Liver (tissue), 3 donors: Measurements from ENCODE around the gene AFAP1L2.

Source experiments
- CTCF ChIP-seq: fragments of 150-350 bp; IDR thresholded peaks from 2 replicates; pipeline ENCODE4 v1.5.1; 2017; ENCODE audit warnings: improper control_type of control experiment, low read depth, low read length; ENCODE audit not compliant: missing input control
- EGR1 ChIP-seq, 2 donors: IDR thresholded peaks; 2 replicates each; pipeline ENCODE4 v1.6.1; 2016 to 2018; ENCODE audit warnings: antibody characterized with exemption in 2 of 2, low read depth in 2 of 2
- FOXA2 ChIP-seq: IDR thresholded peaks from 2 replicates; pipeline ENCODE4 v1.6.1; 2016; ENCODE audit warnings: antibody characterized with exemption
- GABPA ChIP-seq, 2 donors: IDR thresholded peaks in 1 of 2; conservative IDR thresholded peaks in 1 of 2; 2 replicates each; pipeline ENCODE4 v1.6.1; 2016; ENCODE audit warnings: antibody characterized with exemption in 2 of 2, mild to moderate bottlenecking in 1 of 2, moderate library complexity in 1 of 2
- HNF4A ChIP-seq, 2 donors: conservative IDR thresholded peaks; 2 replicates each; pipeline ENCODE4 v1.6.1; 2016; ENCODE audit warnings: antibody characterized with exemption in 2 of 2, mild to moderate bottlenecking in 2 of 2
- JUND ChIP-seq, 2 donors: IDR thresholded peaks; 2 replicates each; pipeline ENCODE4 v1.6.1; 2016; ENCODE audit warnings: antibody characterized with exemption in 2 of 2
- RAD21 ChIP-seq, 2 donors: IDR thresholded peaks; 2 replicates each; pipeline ENCODE4 v1.6.1; 2016; ENCODE audit warnings: antibody characterized with exemption in 2 of 2, mild to moderate bottlenecking in 2 of 2
- REST ChIP-seq: IDR thresholded peaks from 2 replicates; pipeline ENCODE4 v1.6.1; 2016; ENCODE audit warnings: antibody characterized with exemption, mild to moderate bottlenecking
- SP1 ChIP-seq: IDR thresholded peaks from 2 replicates; pipeline ENCODE4 v1.6.1; 2018; ENCODE audit warnings: antibody characterized with exemption, mild to moderate bottlenecking
- TAF1 ChIP-seq: conservative IDR thresholded peaks from 2 replicates; pipeline ENCODE4 v1.6.1; 2016; ENCODE audit warnings: antibody characterized with exemption, mild to moderate bottlenecking
- YY1 ChIP-seq: IDR thresholded peaks from 2 replicates; pipeline ENCODE4 v1.6.1; 2016; ENCODE audit warnings: antibody characterized with exemption, mild to moderate bottlenecking
- TF ChIP-seq, protein P1 (sequence below): IDR thresholded peaks from 2 replicates; pipeline ENCODE4 v1.6.1; 2016; ENCODE audit warnings: antibody characterized with exemption
- TF ChIP-seq, protein P2 (sequence below): IDR thresholded peaks from 2 replicates; pipeline ENCODE4 v1.6.1; 2016; ENCODE audit warnings: antibody characterized with exemption
- donor health status: healthy.
- donor health status: healthy.

- no peak for TF ChIP-seq CTCF
- no peak for TF ChIP-seq JUND (IDR thresholded peaks at IDR 0.05)
- TF ChIP-seq HNF4A (conservative IDR thresholded peaks at IDR 0.05), result no peak
- no peak for TF ChIP-seq GABPA (IDR thresholded peaks at IDR 0.05 in 1 of 2, conservative IDR thresholded peaks at IDR 0.05 in 1 of 2)
- no peak for TF ChIP-seq REST
- TF ChIP-seq TAF1, result no peak
- no peak for TF ChIP-seq SP1
- TF ChIP-seq, protein P1, sequence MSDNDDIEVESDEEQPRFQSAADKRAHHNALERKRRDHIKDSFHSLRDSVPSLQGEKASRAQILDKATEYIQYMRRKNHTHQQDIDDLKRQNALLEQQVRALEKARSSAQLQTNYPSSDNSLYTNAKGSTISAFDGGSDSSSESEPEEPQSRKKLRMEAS, result no peak
- no peak for TF ChIP-seq EGR1 (IDR thresholded peaks at IDR 0.05; ENCODE audit: low read depth in 2 of 2)
- no peak for TF ChIP-seq RAD21 (IDR thresholded peaks at IDR 0.05)
- TF ChIP-seq, protein P2, sequence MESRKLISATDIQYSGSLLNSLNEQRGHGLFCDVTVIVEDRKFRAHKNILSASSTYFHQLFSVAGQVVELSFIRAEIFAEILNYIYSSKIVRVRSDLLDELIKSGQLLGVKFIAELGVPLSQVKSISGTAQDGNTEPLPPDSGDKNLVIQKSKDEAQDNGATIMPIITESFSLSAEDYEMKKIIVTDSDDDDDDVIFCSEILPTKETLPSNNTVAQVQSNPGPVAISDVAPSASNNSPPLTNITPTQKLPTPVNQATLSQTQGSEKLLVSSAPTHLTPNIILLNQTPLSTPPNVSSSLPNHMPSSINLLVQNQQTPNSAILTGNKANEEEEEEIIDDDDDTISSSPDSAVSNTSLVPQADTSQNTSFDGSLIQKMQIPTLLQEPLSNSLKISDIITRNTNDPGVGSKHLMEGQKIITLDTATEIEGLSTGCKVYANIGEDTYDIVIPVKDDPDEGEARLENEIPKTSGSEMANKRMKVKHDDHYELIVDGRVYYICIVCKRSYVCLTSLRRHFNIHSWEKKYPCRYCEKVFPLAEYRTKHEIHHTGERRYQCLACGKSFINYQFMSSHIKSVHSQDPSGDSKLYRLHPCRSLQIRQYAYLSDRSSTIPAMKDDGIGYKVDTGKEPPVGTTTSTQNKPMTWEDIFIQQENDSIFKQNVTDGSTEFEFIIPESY, result no peak
- no peak for TF ChIP-seq YY1
- no peak for TF ChIP-seq FOXA2
These were observed 31.3 kb downstream of the AFAP1L2 start for GRCh38 chr10:114372995-114373394.
